Thyroid gland (tissue), 4 donors: Measurements from ENCODE around the gene LENG1. TPM values are rescaled to one million over a fixed set of nuclear protein-coding genes. Genes with fewer than 3 reads are reported as not detected.
A peak's percentile ranks its signal among the peaks of the same experiment; 100 is the strongest.

Source experiments
- DNase-seq, 2 donors: peaks; one replicate each; pipeline ENCODE4 v3.0.0-alpha.2; 2019
- H3K27ac ChIP-seq, 3 donors: fragments of 200-600 bp; sonication (generic); 1 replicate in 2 of 3; 2 replicates in 1 of 3; pipeline ENCODE4 v1.5.1; 2016 to 2019; ENCODE audit warnings: mild to moderate bottlenecking in 1 of 3, moderate library complexity in 1 of 3
- H3K27me3 ChIP-seq: fragments of 200-600 bp; sonication (generic); one replicate; pipeline ENCODE4 v1.5.1; 2019
- H3K36me3 ChIP-seq, 2 donors: fragments of 200-600 bp; sonication (generic); one replicate each; pipeline ENCODE4 v1.5.1; 2016 to 2019
- H3K4me1 ChIP-seq, 2 donors: fragments of 200-600 bp; sonication (generic); one replicate each; pipeline ENCODE4 v1.5.1; 2017 to 2019
- H3K4me3 ChIP-seq, 3 donors: fragments of 200-600 bp; sonication (generic); replicated peaks in 1 of 3; 1 replicate in 2 of 3; 2 replicates in 1 of 3; pipeline ENCODE4 v1.5.1; 2016; ENCODE audit warnings: mild to moderate bottlenecking in 1 of 3
- H3K9me3 ChIP-seq: fragments of 200-600 bp; sonication (generic); one replicate; pipeline ENCODE4 v1.5.1; 2017
- POLR2A ChIP-seq, 2 donors: fragments of 450-650 bp; IDR thresholded peaks; one replicate each; pipeline ENCODE4 v1.6.1; 2017; ENCODE audit warnings: antibody characterized with exemption in 2 of 2, mild to moderate bottlenecking in 2 of 2, moderate library complexity in 1 of 2
- WGBS, 2 donors: methylation state at CpG; one replicate each; pipeline ENCODE4 v1.1.5; 2017; 5-methylcytosine and 5-hydroxymethylcytosine counted together
- intact Hi-C: fragments of 100-400 bp; cut with DNase I; formaldehyde crosslinking; loops from one replicate; pipeline ENCODE4 v1.15.1; 2023
- total RNA-seq, 4 donors: library from RNA; depleted of rRNA; stranded (reverse); fragments of >200 nt; gene quantifications; one replicate each; pipeline ENCODE4 v1.2.3, GENCODE V29; 2016
- TF ChIP-seq, protein P1 (sequence below), 6 experiments: fragments of 200-600 bp in 3 of 6; fragments of 450-650 bp in 3 of 6; sonication (generic) in 3 of 6; IDR thresholded peaks; one replicate each; pipeline ENCODE4 v1.5.1; 2016 to 2019; ENCODE audit warnings: antibody characterized with exemption in 6 of 6, mild to moderate bottlenecking in 2 of 6, inconsistent platforms in 1 of 6, moderate library complexity in 1 of 6

Gene LENG1
- total RNA-seq, 4 donors from 2014 or later: 6.3 to 14.5 (median 8.2) TPM

DNA sequence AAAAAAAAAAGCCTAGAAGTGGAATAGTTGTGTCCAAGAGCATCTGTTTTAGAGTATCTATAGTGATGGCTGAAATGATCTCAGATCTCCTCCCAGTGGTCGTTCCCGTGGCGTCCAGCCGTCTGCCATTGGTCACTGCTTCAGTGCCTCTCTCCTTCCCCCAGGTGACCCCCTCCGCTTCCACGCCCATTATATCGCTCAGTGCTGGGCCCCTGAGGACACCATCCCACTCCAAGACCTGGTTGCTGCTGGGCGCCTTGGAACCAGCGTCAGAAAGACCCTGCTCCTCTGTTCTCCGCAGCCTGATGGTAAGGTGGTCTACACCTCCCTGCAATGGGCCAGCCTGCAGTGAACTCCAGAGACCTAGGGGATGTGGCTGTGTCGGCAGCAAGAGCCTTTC is 33.5 kb upstream of the LENG1 start:
- TF ChIP-seq, protein P1, sequence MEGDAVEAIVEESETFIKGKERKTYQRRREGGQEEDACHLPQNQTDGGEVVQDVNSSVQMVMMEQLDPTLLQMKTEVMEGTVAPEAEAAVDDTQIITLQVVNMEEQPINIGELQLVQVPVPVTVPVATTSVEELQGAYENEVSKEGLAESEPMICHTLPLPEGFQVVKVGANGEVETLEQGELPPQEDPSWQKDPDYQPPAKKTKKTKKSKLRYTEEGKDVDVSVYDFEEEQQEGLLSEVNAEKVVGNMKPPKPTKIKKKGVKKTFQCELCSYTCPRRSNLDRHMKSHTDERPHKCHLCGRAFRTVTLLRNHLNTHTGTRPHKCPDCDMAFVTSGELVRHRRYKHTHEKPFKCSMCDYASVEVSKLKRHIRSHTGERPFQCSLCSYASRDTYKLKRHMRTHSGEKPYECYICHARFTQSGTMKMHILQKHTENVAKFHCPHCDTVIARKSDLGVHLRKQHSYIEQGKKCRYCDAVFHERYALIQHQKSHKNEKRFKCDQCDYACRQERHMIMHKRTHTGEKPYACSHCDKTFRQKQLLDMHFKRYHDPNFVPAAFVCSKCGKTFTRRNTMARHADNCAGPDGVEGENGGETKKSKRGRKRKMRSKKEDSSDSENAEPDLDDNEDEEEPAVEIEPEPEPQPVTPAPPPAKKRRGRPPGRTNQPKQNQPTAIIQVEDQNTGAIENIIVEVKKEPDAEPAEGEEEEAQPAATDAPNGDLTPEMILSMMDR (IDR thresholded peaks at IDR 0.05): no peak
- TF ChIP-seq POLR2A (IDR thresholded peaks at IDR 0.05): no peak
- no peak for DNase-seq
- intact Hi-C loops: no loop called here
- no peaks in the 10 kb centered on the region for H3K27me3 ChIP-seq
- H3K4me1 ChIP-seq: peaks cover 17 to 18% of the 10 kb centered on the region in 2 donors
- no peak overlapping the region for H3K4me3 ChIP-seq
- WGBS, 2 donors: 94 to 96% methylated on average over 11 of the region's 11 CpGs
- no peaks in the 10 kb centered on the region for H3K9me3 ChIP-seq
- peaks cover 0 to 9% of the 10 kb centered on the region in 2 donors for H3K36me3 ChIP-seq
- H3K27ac ChIP-seq: no peak overlapping the region

DNA sequence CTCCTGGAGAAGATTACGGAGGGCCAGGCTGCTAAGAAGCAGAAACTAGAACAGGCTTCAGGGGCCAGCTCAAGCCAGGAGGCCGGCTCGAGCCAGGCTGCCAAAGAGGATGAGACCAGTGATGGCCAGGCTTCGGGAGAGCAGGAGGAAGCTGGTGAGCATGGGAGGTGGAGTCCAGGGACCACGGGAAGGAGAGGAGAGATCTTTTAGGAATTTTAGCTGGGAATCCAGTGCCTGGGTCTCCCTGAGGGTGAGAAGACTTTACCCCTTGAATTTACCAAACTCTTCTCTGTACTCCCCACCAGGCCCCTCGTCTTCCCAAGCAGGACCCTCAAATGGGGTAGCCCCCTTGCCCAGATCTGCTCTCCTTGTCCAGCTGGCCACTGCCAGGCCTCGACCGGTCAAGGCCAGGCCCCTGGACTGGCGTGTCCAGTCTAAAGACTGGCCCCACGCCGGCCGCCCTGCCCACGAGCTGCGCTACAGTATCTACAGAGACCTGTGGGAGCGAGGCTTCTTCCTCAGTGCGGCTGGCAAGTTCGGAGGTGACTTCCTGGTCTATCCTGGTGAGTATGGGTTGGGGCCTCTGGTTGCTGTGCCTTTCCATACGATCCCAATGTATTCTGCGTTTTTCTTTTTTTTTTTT is 32.4 kb upstream of the LENG1 start:
- WGBS, 2 donors: 64 to 74% methylated on average over 18 to 19 of the region's 19 CpGs
- intact Hi-C loops: no loop called here

DNA sequence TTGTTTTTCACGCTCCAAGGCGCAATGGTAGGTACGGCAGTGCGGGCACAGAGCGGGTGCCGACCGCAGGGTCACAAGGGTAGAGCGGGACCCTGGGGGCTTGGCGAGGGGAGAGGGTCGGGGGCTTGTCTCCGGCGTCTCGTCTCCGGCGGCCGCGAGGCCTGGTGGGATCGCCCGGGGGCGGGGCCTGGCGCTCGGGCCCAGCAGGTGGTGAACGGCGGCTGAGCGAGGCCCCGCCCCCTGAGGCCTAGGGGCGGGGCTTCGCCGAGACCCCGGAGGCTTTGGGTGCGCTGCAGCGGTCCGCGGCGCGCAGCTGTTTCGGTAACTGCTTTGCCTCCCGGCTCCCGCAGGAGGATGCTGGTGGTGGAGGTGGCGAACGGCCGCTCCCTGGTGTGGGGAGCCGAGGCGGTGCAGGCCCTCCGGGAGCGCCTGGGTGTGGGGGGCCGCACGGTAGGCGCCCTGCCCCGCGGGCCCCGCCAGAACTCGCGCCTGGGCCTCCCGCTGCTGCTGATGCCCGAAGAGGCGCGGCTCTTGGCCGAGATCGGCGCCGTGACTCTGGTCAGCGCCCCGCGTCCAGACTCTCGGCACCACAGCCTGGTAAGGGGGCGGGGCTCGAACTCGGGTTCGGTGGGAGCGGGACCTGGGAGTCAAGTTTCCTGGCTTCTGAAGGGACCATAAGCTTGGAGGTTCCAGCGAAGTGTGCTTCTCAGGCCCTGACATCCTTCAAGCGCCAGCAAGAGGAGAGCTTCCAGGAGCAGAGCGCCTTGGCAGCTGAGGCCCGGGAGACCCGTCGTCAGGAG is 31.7 kb upstream of the LENG1 start, which contains the start of gene TSEN34:
TSEN34 (plus strand) TSS at position 298 of the 800 bp plus-strand sequence; CDS start at position 355, 57 bp downstream.
- H3K4me3 ChIP-seq: peak within 1 kb of the TSS; percentile 71 to 94 (median 79)
- peaks cover 18 to 19% of the 10 kb centered on the region in 2 donors for H3K4me1 ChIP-seq
- peaks cover 0 to 9% of the 10 kb centered on the region in 2 donors for H3K36me3 ChIP-seq
- peak within 1 kb of the TSS; percentile 98 to 100 (median 99) for H3K27ac ChIP-seq
- WGBS, 2 donors: 0 to 4% methylated on average over 8 to 21 of the region's 77 CpGs
- TF ChIP-seq, protein P1 (IDR thresholded peaks at IDR 0.05): no peak
- TF ChIP-seq POLR2A (IDR thresholded peaks at IDR 0.05): peak in 1 of 2 donors; percentile 76
- no peaks in the 10 kb centered on the region for H3K9me3 ChIP-seq
- no peaks in the 10 kb centered on the region for H3K27me3 ChIP-seq
- DNase-seq: peak; percentile 89 to 91
- intact Hi-C loops: no loop called here

More for the DNA sequence above, 32.4 kb upstream of the LENG1 start:
- Histone ChIP-seq H3K4me3 (peak overlapping the region in 2 of 3 donors; percentile 79 to 94), H3K9me3 (no peaks in the 10 kb centered on the region), H3K27me3 (no peaks in the 10 kb centered on the region), H3K36me3 (peaks cover 0 to 9% of the 10 kb centered on the region in 2 donors), H3K4me1 (peaks cover 18 to 19% of the 10 kb centered on the region in 2 donors), H3K27ac (peak overlapping the region in 2 of 3 donors; percentile 99 to 100)
- DNase-seq: no peak
- no peak for TF ChIP-seq POLR2A (IDR thresholded peaks at IDR 0.05)

DNA sequence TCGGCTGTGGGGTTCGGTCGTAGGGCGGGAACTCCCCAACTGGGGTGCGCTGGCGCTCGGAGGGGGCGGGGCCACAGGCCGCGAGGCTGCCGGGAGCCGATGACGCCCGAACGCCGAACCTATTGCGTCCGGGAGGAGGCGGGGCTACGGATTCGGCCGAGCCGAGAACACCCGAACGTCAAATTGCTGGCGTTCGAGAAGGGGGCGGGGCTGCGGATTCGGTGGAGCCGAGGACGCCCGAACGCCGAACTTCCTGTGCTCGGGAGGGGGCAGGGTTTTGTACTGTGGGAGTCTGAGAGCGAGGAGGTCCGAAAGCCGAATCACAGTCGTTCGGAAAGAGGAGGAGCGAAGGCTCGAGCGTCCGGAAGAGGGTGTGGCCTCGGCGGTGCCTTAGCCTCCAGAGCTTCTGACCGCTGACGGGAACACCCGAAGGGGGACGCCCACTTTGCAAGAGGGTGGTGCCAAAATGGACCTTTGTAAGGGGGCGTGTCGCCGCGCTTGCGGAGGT is 31.0 kb upstream of the LENG1 start:
- Histone ChIP-seq H3K9me3 (no peaks in the 10 kb centered on the region), H3K4me3 (peak overlapping the region; percentile 71 to 94 (median 79)), H3K4me1 (peaks cover 18 to 19% of the 10 kb centered on the region in 2 donors), H3K27ac (peak overlapping the region; percentile 98 to 100 (median 99)), H3K36me3 (peaks cover 0 to 9% of the 10 kb centered on the region in 2 donors), H3K27me3 (no peaks in the 10 kb centered on the region)
- intact Hi-C loops: no loop called here
- peak; percentile 100 for DNase-seq
- TF ChIP-seq, protein P1 (IDR thresholded peaks at IDR 0.05): no peak
- no peak for TF ChIP-seq POLR2A (IDR thresholded peaks at IDR 0.05)
- WGBS, 2 donors: 0% methylated on average over 23 to 30 of the region's 56 CpGs

DNA sequence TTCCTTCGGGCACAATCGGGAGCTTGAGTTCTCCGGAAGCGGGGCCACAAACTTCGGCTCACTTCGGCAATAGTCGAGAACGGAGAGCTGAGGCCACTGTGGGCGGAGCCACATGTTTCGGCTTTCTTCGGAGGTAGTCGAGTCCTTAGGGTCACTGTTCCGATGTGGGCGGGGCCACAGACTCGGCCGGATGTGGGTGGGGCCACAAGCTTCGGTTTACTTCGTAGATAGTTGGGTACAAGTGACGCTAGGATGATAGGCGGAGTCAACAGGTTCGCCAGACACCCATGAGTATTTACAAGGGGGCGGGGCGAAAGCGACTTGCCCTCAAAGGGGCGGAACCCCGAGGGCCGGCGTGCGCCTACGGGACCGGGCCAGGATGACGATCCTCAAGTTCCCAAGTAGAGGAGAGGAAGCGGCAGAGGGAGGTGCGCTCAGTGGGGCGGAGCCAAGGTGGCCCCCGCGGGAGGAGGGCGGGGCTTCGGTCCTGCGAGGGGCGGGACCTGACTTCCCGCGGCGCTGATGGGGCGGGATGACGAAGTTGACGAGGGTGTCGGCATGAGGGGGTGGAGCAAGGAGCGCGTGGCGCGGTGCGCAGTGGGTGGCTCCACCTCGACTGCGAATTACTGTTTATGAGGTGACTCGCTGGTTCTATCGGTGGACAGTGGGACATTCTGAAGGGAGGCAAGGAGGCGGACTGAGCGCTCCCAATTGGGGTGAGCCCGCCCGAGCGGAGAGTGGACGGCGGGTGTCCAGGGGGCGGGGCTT is 30.4 kb upstream of the LENG1 start:
- WGBS, 2 donors: 2% methylated on average over 19 to 44 of the region's 65 CpGs
- Histone ChIP-seq H3K4me1 (peaks cover 18 to 19% of the 10 kb centered on the region in 2 donors), H3K27me3 (no peaks in the 10 kb centered on the region), H3K27ac (peak overlapping the region; percentile 98 to 100 (median 99)), H3K4me3 (peak overlapping the region; percentile 10 to 94 (median 19)), H3K36me3 (peaks cover 0 to 9% of the 10 kb centered on the region in 2 donors), H3K9me3 (no peaks in the 10 kb centered on the region)
- TF ChIP-seq, protein P1 (IDR thresholded peaks at IDR 0.05): no peak
- TF ChIP-seq POLR2A (IDR thresholded peaks at IDR 0.05): peak in 1 of 2 donors; percentile 71
- peak; percentile 100 for DNase-seq
- intact Hi-C loops: no loop called here
